Vagina (tissue), 2 donors: ENCODE data around the gene SUSD6. TPM values are rescaled to one million over a fixed set of nuclear protein-coding genes. Genes with fewer than 3 reads are reported as not detected.

ENCODE experiments used
- DNase-seq, 2 donors: peaks; one replicate each; pipeline ENCODE4 v3.0.0-alpha.2; 2017; ENCODE audit errors: extremely low spot score in 2 of 2
- H3K27ac ChIP-seq: fragments of 200-600 bp; sonication (generic); one replicate; pipeline ENCODE4 v1.5.1; 2019
- H3K27me3 ChIP-seq: fragments of 200-600 bp; sonication (generic); one replicate; pipeline ENCODE4 v1.5.1; 2019
- H3K36me3 ChIP-seq, 2 donors: fragments of 200-600 bp; sonication (generic); one replicate each; pipeline ENCODE4 v1.5.1; 2017 to 2019
- H3K4me1 ChIP-seq: fragments of 200-600 bp; sonication (generic); one replicate; pipeline ENCODE4 v1.5.1; 2019
- H3K4me3 ChIP-seq, 2 donors: fragments of 200-600 bp; sonication (generic); 1 replicate in 1 of 2; 2 replicates in 1 of 2; pipeline ENCODE4 v1.5.1; 2016 to 2019
- H3K9me3 ChIP-seq: fragments of 200-600 bp; sonication (generic); one replicate; pipeline ENCODE4 v1.5.1; 2019
- CTCF ChIP-seq, 3 experiments: fragments of 450-650 bp in 2 of 3; fragments of 200-600 bp in 1 of 3; sonication (generic) in 1 of 3; IDR thresholded peaks; one replicate each; pipeline ENCODE4 v1.5.1; 2017 to 2019; ENCODE audit warnings: antibody characterized with exemption in 3 of 3, mild to moderate bottlenecking in 2 of 3, moderate library complexity in 2 of 3
- POLR2A ChIP-seq, 2 donors: fragments of 450-650 bp; IDR thresholded peaks; one replicate each; pipeline ENCODE4 v1.6.1; 2017; ENCODE audit warnings: antibody characterized with exemption in 2 of 2, mild to moderate bottlenecking in 2 of 2, moderate library complexity in 2 of 2
- POLR2AphosphoS5 ChIP-seq, 2 donors: sonication (generic); formaldehyde crosslinking; IDR thresholded peaks; one replicate each; pipeline ENCODE4 v1.9.0; 2017; ENCODE audit warnings: antibody characterized with exemption in 2 of 2, mild to moderate bottlenecking in 2 of 2, low read depth in 1 of 2; ENCODE audit not compliant: insufficient read depth in 1 of 2
- intact Hi-C: fragments of 100-400 bp; cut with DNase I; formaldehyde crosslinking; loops from one replicate; pipeline ENCODE4 v1.15.1; 2023
- total RNA-seq: library from RNA; depleted of rRNA; stranded (reverse); fragments of >200 nt; gene quantifications from one replicate; pipeline ENCODE4 v1.2.3, GENCODE V29; 2016

Gene SUSD6
- total RNA-seq = 36.6 TPM

DNA sequence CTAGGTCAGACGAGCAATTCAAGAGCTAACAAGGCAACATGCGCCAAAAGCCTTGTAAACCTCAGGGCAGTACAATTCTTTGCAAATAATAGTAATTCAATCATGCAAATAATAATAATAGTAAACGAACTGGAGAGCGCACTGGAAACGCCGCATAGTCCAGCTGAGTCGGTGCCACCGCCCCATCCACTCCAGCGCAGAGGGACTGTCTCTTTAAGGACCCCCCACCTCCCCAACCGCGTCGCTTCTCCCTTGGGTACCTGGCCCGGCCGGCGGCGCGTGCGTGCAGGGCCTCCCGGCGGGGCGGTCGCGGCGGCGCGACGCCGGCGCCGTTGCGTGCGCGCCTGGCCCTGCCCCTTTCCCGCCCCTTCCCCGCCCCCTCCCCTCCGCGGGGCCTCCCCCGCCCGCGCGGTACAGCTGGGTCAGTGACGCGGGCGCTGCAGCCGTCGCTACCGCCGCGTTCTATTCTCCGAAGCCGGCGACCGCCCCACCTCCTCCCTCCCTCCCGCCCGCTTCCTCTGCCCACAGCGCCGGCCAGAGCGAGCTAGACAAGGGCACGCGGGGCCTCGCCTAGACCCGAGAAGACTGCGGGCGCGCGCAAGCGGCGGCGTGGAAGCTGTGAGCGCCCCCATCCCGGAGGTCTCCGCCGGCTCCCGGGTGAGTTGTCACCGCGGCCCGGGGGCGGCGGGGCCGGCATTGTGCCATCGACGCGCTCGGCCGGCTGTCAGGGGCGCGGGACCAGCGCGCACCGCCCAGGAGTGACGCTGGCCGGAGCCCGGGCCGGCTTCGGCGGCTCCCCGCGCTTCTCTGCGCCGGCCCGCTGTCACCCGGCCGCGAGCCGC is at the start of gene SUSD6:
TSS of gene SUSD6 (plus strand) at position 425 of the 842 bp plus-strand sequence. CDS start 46,997 bp downstream, outside the sequence.
- Histone ChIP-seq H3K27ac (peak within 1 kb of the TSS; percentile 97), H3K4me3 (peak within 1 kb of the TSS; percentile 92 to 93), H3K36me3 (no peaks in the 10 kb centered on the region), H3K4me1 (peaks cover 65% of the 10 kb centered on the region), H3K27me3 (no peaks in the 10 kb centered on the region), H3K9me3 (no peaks in the 10 kb centered on the region)
- TF ChIP-seq POLR2AphosphoS5 (IDR thresholded peaks at IDR 0.05; ENCODE audit: insufficient read depth in 1 of 2, low read depth in 1 of 2) (peak in 1 of 2 donors; percentile 77), POLR2A (IDR thresholded peaks at IDR 0.05) (peak in 1 of 2 donors; percentile 52), CTCF (IDR thresholded peaks at IDR 0.05) (no peak)
- intact Hi-C loops = loop anchor here (5.0 kb wide), 1 partner anchor 101 kb away; no protein-coding TSS in a partner anchor
- no peak for DNase-seq

DNA sequence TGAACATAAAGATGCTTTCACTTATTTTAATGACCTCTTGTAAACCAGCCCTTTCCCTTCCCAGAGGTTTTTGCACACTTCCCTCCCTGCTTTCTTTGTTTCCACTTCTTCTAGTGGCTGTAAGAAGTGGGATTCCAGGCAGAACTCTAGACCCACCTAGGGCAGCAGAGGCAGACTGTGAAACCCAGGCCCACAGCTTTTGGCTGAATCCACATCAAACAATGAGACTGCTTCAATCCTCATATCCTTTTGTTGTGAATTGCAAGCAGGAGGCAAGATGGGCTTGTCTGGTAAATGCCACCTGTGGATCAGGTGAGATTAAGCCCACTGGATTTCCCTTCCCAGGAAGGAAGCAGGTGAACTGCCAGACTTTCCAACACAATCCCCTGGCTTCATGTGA is 49.5 kb upstream of the SUSD6 start:
- DNase-seq = no peak
- Histone ChIP-seq H3K36me3 (no peaks in the 10 kb centered on the region), H3K27me3 (no peaks in the 10 kb centered on the region), H3K9me3 (no peaks in the 10 kb centered on the region), H3K4me3 (no peak overlapping the region), H3K4me1 (no peaks in the 10 kb centered on the region), H3K27ac (no peak overlapping the region)
- TF ChIP-seq POLR2A (IDR thresholded peaks at IDR 0.05) (no peak), POLR2AphosphoS5 (IDR thresholded peaks at IDR 0.05; ENCODE audit: insufficient read depth in 1 of 2, low read depth in 1 of 2) (no peak), CTCF (IDR thresholded peaks at IDR 0.05) (no peak)
- intact Hi-C loops = no loop called here

GRCh38 chr14:69567563-69567962 is 43.8 kb upstream of the SUSD6 start:
- no peak overlapping the region for H3K4me3 ChIP-seq
- H3K36me3 ChIP-seq = no peaks in the 10 kb centered on the region
- peaks cover 10% of the 10 kb centered on the region for H3K4me1 ChIP-seq
- TF ChIP-seq POLR2AphosphoS5 (IDR thresholded peaks at IDR 0.05; ENCODE audit: insufficient read depth in 1 of 2, low read depth in 1 of 2) (no peak), CTCF (IDR thresholded peaks at IDR 0.05) (no peak), POLR2A (IDR thresholded peaks at IDR 0.05) (no peak)
- DNase-seq = no peak
- H3K27ac ChIP-seq = no peak overlapping the region
- intact Hi-C loops = no loop called here
- no peaks in the 10 kb centered on the region for H3K9me3 ChIP-seq
- no peaks in the 10 kb centered on the region for H3K27me3 ChIP-seq

- Histone ChIP-seq H3K27me3 (no peaks in the 10 kb centered on the region), H3K9me3 (no peaks in the 10 kb centered on the region), H3K27ac (no peak overlapping the region), H3K4me3 (no peak overlapping the region), H3K36me3 (no peaks in the 10 kb centered on the region), H3K4me1 (peaks cover 27% of the 10 kb centered on the region)
- DNase-seq = no peak
- TF ChIP-seq POLR2AphosphoS5 (IDR thresholded peaks at IDR 0.05; ENCODE audit: insufficient read depth in 1 of 2, low read depth in 1 of 2) = no peak
- TF ChIP-seq POLR2A (IDR thresholded peaks at IDR 0.05) = no peak
- TF ChIP-seq CTCF (IDR thresholded peaks at IDR 0.05) = no peak
- intact Hi-C loops = loop anchor here (10.0 kb wide), 1 partner anchor 1015 kb away; no protein-coding TSS in a partner anchor
Observed at GRCh38 chr14:69569859-69570258, 41.5 kb upstream of the SUSD6 start.

DNA sequence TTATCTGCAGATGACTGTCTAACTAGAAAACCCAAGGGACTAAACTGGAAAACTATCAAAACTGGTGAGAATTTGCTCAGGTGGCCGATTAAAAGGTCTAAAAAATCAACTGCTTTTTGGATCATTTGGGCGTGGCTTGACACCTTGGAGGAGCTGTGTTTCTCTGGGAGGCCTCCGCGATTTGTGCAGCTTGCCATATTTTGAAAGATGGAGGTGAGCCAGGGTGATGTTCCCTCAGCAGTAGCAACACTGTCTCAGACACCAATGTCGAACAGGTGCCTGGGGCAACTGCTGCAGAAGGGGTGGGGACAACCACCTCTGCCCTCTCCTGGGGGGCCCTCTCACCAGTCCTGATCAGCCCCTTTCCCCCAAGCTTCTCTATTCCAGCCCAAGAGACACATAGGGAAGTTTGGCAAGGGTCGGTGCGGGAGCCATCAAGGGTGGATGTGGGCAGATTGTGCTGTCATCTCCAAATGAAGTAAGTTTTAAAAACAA is 40.5 kb upstream of the SUSD6 start:
- no peaks in the 10 kb centered on the region for H3K36me3 ChIP-seq
- H3K9me3 ChIP-seq = no peaks in the 10 kb centered on the region
- TF ChIP-seq POLR2AphosphoS5 (IDR thresholded peaks at IDR 0.05; ENCODE audit: insufficient read depth in 1 of 2, low read depth in 1 of 2) (no peak), POLR2A (IDR thresholded peaks at IDR 0.05) (no peak), CTCF (IDR thresholded peaks at IDR 0.05) (no peak)
- DNase-seq = no peak
- intact Hi-C loops = loop anchor here (10.0 kb wide), 1 partner anchor 1014 kb away; no protein-coding TSS in a partner anchor
- peaks cover 27% of the 10 kb centered on the region for H3K4me1 ChIP-seq
- no peak overlapping the region for H3K4me3 ChIP-seq
- no peaks in the 10 kb centered on the region for H3K27me3 ChIP-seq
- H3K27ac ChIP-seq = no peak overlapping the region
